Effector memory CD4-positive, alpha-beta T cell (primary cell): ENCODE measurements around the gene PTPN13.
"Not testable (repeated sequence)": the region's sequence is repeated elsewhere in the genome, so short reads cannot be mapped to it uniquely, and the experiment has no call there.

Experiments
- DNase-seq, 3 donors: peaks; one replicate each; pipeline ENCODE4 v3.0.0-alpha.2; 2020
- H3K27ac ChIP-seq: 2 replicates; pipeline ENCODE4 v1.7.0; 2013; ENCODE audit warnings: mild to moderate bottlenecking, low read length, moderate library complexity; ENCODE audit not compliant: insufficient read depth, poor library complexity, severe bottlenecking
- H3K27me3 ChIP-seq: replicated peaks from 2 replicates; pipeline ENCODE4 v1.7.0; 2013; ENCODE audit warnings: mild to moderate bottlenecking, low read length; ENCODE audit not compliant: insufficient read depth, control insufficient read depth, poor library complexity, severe bottlenecking
- H3K36me3 ChIP-seq: 2 replicates; pipeline ENCODE4 v1.7.0; 2013; ENCODE audit warnings: mild to moderate bottlenecking, low read length, moderate library complexity; ENCODE audit not compliant: control insufficient read depth, insufficient read depth
- H3K4me1 ChIP-seq: 2 replicates; pipeline ENCODE4 v1.7.0; 2013; ENCODE audit warnings: low read length, mild to moderate bottlenecking; ENCODE audit not compliant: control insufficient read depth, insufficient read depth, poor library complexity, severe bottlenecking
- H3K4me3 ChIP-seq: 2 replicates; pipeline ENCODE4 v1.7.0; 2013; ENCODE audit warnings: low read length, low read depth, mild to moderate bottlenecking; ENCODE audit not compliant: insufficient read depth, poor library complexity, severe bottlenecking
- H3K9me3 ChIP-seq: 2 replicates; pipeline ENCODE4 v1.7.0; 2013; ENCODE audit warnings: mild to moderate bottlenecking, low read length, moderate library complexity; ENCODE audit not compliant: control insufficient read depth

Gene PTPN13

DNA sequence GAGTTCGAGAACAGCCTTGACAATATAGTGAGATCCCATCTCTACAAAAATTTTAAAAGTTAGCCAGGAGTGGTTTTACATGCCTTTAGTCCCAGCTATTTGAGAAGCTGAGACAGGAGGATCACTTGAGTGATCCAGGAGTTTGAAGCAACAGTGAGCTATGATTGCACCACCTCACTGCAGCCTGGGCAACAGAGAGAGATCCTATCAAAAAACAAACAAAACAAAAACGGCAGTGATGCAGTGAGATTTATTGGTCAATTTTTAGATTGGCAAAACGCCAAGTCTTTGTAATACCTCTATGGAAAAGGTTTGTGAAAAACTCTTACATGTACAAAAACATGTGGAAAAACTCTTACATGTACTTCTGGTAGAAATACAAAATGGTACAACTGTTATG is 91.3 kb downstream of the PTPN13 start:
- Histone ChIP-seq H3K4me3 (no peak overlapping the region), H3K27ac (no peak overlapping the region), H3K4me1 (no peaks in the 10 kb centered on the region), H3K36me3 (no peaks in the 10 kb centered on the region), H3K27me3 (no peaks in the 10 kb centered on the region), H3K9me3 (no peaks in the 10 kb centered on the region)
- DNase-seq, result no peak

GRCh38 chr4:86686741-86687140 is 92.6 kb downstream of the PTPN13 start:
- H3K27ac ChIP-seq, result no peak overlapping the region
- H3K27me3 ChIP-seq, result no peaks in the 10 kb centered on the region
- no peak overlapping the region for H3K4me3 ChIP-seq
- no peaks in the 10 kb centered on the region for H3K9me3 ChIP-seq
- no peaks in the 10 kb centered on the region for H3K36me3 ChIP-seq
- DNase-seq, result no peak
- H3K4me1 ChIP-seq, result no peaks in the 10 kb centered on the region

GRCh38 chr4:86688026-86688425 is 93.9 kb downstream of the PTPN13 start:
- DNase-seq, result no peak
- Histone ChIP-seq H3K4me3 (no peak overlapping the region), H3K9me3 (no peaks in the 10 kb centered on the region), H3K27ac (no peak overlapping the region), H3K27me3 (no peaks in the 10 kb centered on the region), H3K4me1 (no peaks in the 10 kb centered on the region), H3K36me3 (no peaks in the 10 kb centered on the region)

GRCh38 chr4:86704601-86705000 is 110.5 kb downstream of the PTPN13 start:
- Histone ChIP-seq H3K36me3 (no peaks in the 10 kb centered on the region), H3K4me1 (no peaks in the 10 kb centered on the region), H3K9me3 (no peaks in the 10 kb centered on the region), H3K27ac (no peak overlapping the region), H3K27me3 (no peaks in the 10 kb centered on the region), H3K4me3 (no peak overlapping the region)
- no peak for DNase-seq

DNA sequence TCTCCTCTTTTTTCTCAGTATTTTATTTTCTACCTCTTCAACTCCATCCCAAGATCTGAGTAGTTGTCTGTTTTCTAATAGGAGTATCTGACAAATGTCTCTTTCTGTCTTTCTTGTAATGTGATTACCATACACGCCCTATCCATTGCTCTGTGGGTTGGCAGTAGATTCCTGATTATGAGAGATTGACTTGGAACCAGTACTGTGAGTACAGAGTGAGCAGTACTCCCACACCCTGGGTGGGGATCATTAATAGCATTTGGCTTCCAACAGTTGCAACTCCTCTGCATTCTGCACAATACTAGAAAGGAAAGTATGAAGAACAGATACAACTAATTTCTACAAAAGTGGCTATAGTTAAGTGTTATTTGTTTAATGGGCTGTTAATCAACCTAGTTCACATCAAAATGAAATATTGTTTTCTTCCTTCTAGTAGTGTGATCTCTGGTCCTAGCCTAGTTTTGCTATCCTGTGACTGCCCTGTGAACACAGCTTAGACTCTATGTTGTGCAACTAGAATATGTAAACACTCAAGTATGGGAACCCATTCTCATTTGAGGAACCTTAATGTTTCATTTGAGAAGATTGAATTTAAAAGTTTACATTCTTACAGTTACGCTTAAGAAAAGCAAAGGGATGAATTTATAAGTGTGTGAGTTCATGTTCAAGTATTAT is 112.9 kb downstream of the PTPN13 start:
- H3K9me3 ChIP-seq, result no peaks in the 10 kb centered on the region
- H3K4me3 ChIP-seq, result no peak overlapping the region
- no peaks in the 10 kb centered on the region for H3K36me3 ChIP-seq
- no peak for DNase-seq
- H3K27me3 ChIP-seq, result no peaks in the 10 kb centered on the region
- no peak overlapping the region for H3K27ac ChIP-seq
- no peaks in the 10 kb centered on the region for H3K4me1 ChIP-seq

GRCh38 chr4:86717651-86718050 is 123.5 kb downstream of the PTPN13 start:
- Histone ChIP-seq H3K4me1 (no peaks in the 10 kb centered on the region), H3K36me3 (no peaks in the 10 kb centered on the region), H3K27ac (no peak overlapping the region), H3K4me3 (no peak overlapping the region), H3K9me3 (no peaks in the 10 kb centered on the region), H3K27me3 (no peaks in the 10 kb centered on the region)
- no peak for DNase-seq

- Histone ChIP-seq H3K36me3 (no peaks in the 10 kb centered on the region), H3K4me1 (no peaks in the 10 kb centered on the region), H3K9me3 (no peaks in the 10 kb centered on the region), H3K4me3 (no peak overlapping the region), H3K27ac (no peak overlapping the region), H3K27me3 (no peaks in the 10 kb centered on the region)
- no peak for DNase-seq
These were observed 124.0 kb downstream of the PTPN13 start for GRCh38 chr4:86718152-86718551.

DNA sequence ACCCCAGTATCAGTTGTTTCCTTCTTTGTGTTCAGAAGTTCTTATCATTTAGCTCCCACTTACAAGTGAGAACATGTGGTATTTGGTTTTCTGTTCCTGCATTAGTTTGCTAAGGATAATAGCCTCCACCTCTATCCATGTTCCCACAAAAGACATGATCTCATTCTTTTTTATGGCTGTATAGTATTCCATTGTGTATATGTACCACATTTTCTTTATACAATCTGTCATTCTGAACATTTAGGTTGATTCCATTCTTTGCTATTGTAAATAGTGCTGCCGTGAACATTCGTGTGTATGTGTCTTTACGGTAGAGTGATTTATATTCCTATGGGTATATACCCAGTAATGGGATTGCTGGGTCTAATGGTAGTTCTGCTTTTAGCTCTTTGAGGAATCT is 125.0 kb downstream of the PTPN13 start:
- H3K27ac ChIP-seq, H3K4me3 ChIP-seq, H3K36me3 ChIP-seq, H3K4me1 ChIP-seq, DNase-seq, H3K27me3 ChIP-seq, H3K9me3 ChIP-seq: not testable (repeated sequence)

DNA sequence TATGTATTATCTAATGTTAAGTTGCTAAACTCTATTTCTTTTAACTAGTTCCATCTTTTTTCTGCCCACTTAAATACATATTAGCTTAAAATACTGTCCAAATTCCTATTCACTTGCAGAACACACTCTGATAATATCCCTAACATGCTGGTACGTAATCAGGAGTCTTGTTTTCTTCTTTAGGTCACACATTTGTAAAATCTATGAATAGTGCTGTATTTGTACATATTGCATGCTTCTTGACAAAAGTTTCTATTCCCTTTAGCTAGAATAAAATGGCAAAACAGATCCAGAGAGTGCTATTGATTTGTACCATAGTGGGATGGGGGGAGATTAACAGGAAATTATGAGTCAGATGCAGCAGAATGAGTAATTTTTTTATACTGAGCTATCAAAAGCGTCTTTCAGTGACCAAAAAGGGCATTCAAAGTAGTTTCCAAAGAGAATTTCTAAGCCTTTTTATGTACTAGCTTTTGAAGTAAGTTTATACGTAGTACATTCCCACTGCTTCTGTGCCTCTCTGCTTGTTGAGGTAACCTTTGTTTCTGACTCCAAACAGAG is 126.5 kb downstream of the PTPN13 start:
- H3K9me3 ChIP-seq, result no peaks in the 10 kb centered on the region
- DNase-seq, result no peak
- H3K27ac ChIP-seq, result no peak overlapping the region
- H3K4me3 ChIP-seq, result no peak overlapping the region
- no peaks in the 10 kb centered on the region for H3K4me1 ChIP-seq
- H3K36me3 ChIP-seq, result no peaks in the 10 kb centered on the region
- H3K27me3 ChIP-seq, result no peaks in the 10 kb centered on the region

DNA sequence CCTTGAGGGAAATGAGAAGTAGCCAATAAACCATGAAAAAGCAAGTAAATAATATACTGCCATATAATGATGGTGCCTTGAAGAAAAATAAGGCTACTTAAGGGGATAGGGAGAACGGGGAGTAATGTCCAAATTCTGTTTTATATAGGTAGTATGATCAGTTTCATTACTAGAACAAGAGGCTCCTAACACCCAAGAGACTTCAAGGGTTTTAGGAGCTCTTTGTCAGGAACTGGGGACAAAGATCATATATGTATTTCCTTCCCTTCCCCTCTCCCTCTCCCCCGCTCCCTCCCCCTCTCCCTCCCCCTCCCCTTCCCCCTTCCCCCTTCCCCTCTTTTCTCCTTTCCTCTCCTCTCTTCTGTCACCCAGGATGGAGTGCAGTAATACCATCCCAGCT is 127.3 kb downstream of the PTPN13 start:
- Histone ChIP-seq H3K36me3 (no peaks in the 10 kb centered on the region), H3K4me1 (no peaks in the 10 kb centered on the region), H3K4me3 (no peak overlapping the region), H3K27ac (no peak overlapping the region), H3K9me3 (no peaks in the 10 kb centered on the region), H3K27me3 (no peaks in the 10 kb centered on the region)
- DNase-seq, result no peak
